ENCODE results near the gene ABHD14A.

DNA sequence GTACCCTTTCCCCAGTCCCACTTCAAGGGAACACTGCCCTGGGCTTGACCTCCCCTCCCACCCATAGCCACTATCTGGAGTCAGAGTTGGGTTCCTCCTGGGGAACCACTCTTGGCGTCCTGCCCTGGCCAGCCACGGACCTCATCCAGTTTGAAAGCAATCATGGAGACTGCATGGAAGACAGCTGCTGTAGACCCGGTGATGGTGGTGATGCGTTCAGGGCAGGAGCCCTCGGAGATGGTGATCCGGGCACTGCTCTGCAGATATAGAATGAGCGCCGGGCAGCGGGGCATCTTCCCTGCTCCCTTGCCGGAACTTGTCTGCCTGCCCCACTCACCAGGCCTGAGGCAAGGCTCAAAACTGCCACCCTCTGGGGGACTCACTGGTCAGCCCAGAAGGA lies 14.5 kb upstream of the ABHD14A start:
- TF ChIP-seq, protein P1, sequence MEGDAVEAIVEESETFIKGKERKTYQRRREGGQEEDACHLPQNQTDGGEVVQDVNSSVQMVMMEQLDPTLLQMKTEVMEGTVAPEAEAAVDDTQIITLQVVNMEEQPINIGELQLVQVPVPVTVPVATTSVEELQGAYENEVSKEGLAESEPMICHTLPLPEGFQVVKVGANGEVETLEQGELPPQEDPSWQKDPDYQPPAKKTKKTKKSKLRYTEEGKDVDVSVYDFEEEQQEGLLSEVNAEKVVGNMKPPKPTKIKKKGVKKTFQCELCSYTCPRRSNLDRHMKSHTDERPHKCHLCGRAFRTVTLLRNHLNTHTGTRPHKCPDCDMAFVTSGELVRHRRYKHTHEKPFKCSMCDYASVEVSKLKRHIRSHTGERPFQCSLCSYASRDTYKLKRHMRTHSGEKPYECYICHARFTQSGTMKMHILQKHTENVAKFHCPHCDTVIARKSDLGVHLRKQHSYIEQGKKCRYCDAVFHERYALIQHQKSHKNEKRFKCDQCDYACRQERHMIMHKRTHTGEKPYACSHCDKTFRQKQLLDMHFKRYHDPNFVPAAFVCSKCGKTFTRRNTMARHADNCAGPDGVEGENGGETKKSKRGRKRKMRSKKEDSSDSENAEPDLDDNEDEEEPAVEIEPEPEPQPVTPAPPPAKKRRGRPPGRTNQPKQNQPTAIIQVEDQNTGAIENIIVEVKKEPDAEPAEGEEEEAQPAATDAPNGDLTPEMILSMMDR (IDR thresholded peaks at IDR 0.05): no peak
- TF ChIP-seq POLR2A (IDR thresholded peaks at IDR 0.05) (no peak), EP300 (IDR thresholded peaks at IDR 0.05) (no peak), POLR2AphosphoS5 (IDR thresholded peaks at IDR 0.05) (no peak)
